IPS-15b (cell line): ENCODE results near the gene CEP104.

Source experiments
- H3K27me3 ChIP-seq: one replicate; pipeline ENCODE4 v1.6.1; 2013; ENCODE audit warnings: low read length; ENCODE audit not compliant: control insufficient read depth, insufficient read depth
- H3K36me3 ChIP-seq: one replicate; pipeline ENCODE4 v1.6.1; 2013; ENCODE audit warnings: low read length; ENCODE audit not compliant: control insufficient read depth, insufficient read depth
- H3K4me1 ChIP-seq: one replicate; pipeline ENCODE4 v1.6.1; 2013; ENCODE audit warnings: mild to moderate bottlenecking, low read length; ENCODE audit not compliant: control insufficient read depth, insufficient read depth
- H3K4me3 ChIP-seq: one replicate; pipeline ENCODE4 v1.5.1; 2013; ENCODE audit warnings: low read depth, low read length
- H3K9ac ChIP-seq: one replicate; pipeline ENCODE4 v1.6.1; 2013; ENCODE audit warnings: low read depth, mild to moderate bottlenecking, low read length
- H3K9me3 ChIP-seq: one replicate; pipeline ENCODE4 v1.6.1; 2013; ENCODE audit warnings: mild to moderate bottlenecking, low read length; ENCODE audit not compliant: control insufficient read depth, insufficient read depth

CEP104 gene

DNA sequence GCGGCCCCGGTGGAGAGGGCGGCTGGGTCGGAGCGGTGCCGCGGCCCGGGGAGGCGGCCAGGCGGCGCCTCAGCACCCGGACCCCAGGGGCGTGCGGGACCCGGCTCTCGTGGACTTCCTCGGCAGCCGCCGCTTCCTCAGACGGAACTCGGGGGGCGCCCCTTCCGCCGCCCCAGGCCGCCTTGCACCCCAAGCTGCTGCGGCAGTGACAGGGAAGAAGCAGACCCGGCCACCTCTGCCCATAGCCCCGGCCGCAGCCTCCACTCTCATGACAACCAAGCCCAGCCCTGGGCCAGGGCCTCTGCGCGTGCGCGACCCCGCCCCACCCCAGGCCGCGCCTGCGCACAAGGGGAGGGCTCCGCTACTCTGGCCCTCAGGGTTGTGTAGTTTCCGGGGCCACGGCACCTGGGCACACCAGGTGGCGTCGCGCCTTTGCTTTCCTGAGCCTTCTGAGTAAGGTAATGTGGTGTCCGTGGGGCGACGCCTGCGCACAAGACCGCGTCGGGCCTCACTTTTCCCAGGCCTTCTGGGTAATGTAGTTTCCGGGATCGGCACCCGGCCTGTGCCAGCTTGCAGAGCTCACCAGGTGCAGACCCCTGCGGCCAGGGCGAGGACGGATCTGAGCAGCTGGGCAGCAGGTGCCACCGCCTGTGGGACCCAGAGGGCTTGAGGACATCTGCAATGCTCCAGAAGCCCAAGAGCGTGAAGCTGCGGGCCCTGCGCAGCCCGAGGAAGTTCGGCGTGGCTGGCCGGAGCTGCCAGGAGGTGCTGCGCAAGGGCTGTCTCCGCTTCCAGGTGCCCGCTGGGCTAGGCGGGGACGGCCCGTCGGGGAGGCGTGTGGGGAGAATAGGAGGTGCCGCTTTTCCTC lies at the start of gene CEP104, which contains the start of gene DFFB:
Gene CEP104 (minus strand): TSS at position 289 of the 868 bp plus-strand sequence. CDS start 4,804 bp downstream, outside the sequence.
Gene DFFB (plus strand): TSS at position 554 of the 868 bp plus-strand sequence. CDS start 128 bp downstream, at position 682.
- Histone ChIP-seq H3K9ac (peak within 1 kb of the TSS; percentile 24), H3K4me1 (peaks cover 3% of the 10 kb centered on the region), H3K36me3 (no peaks in the 10 kb centered on the region), H3K9me3 (no peaks in the 10 kb centered on the region), H3K4me3 (peak within 1 kb of the TSS; percentile 87), H3K27me3 (peaks cover 4% of the 10 kb centered on the region)

DNA sequence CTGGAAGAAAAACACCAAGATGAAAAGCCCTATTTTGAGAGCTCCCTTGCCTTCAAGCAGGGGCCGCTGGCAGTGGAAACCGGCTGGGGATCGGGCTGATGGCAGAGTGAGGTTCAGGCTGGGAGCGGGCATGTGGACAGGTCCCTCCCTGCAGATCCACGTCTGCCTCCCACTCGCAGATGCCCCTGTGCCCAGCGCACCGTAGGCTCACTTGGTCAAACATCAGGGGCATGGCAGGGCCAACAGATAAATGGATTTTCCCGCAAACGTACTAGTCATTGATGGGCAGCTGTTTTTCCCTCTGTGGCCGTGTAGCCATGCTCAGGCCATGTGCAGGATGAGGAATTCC lies 49.6 kb upstream of the CEP104 start:
- H3K4me1 ChIP-seq: peaks cover 5% of the 10 kb centered on the region
- no peaks in the 10 kb centered on the region for H3K36me3 ChIP-seq
- H3K4me3 ChIP-seq: no peak overlapping the region
- H3K27me3 ChIP-seq: no peaks in the 10 kb centered on the region
- H3K9ac ChIP-seq: no peak overlapping the region
- H3K9me3 ChIP-seq: no peaks in the 10 kb centered on the region

DNA sequence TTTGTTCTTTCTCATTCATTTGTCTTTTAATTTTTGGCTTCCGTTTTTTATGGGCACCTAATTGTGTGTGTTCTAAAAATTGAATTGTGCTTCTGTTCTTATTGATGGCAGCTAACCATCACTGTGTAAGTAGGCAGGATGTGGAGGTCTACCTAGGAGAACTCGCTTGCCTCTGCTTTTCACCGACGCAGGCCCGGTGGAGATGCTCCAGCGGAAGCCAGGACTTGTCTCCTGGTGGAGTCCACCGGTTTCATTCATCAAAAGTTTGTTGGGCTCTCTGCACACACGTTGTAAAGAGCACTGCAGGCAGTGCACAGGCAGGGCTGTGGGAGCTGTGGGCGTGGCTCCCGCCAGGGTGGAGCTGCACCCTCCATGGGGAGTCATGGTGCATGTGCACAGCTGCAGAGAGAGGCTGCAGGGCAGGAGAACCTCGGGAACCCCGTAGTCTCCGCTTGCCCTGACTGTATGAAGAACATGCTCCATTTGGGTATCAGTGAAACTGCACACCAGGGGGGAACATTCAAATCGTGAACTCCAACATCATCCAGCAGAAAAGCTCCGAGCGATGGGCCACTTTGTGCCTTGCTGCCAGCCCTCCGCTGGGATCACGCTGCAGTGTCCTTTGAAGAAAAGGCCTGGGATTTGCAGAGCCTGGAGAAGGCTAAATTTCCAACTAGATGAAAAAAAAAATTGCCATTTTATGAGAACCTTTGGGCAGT lies 49.1 kb upstream of the CEP104 start:
- Histone ChIP-seq H3K9ac (no peak overlapping the region), H3K4me3 (no peak overlapping the region), H3K27me3 (no peaks in the 10 kb centered on the region), H3K4me1 (peaks cover 3% of the 10 kb centered on the region), H3K9me3 (no peaks in the 10 kb centered on the region), H3K36me3 (no peaks in the 10 kb centered on the region)

DNA sequence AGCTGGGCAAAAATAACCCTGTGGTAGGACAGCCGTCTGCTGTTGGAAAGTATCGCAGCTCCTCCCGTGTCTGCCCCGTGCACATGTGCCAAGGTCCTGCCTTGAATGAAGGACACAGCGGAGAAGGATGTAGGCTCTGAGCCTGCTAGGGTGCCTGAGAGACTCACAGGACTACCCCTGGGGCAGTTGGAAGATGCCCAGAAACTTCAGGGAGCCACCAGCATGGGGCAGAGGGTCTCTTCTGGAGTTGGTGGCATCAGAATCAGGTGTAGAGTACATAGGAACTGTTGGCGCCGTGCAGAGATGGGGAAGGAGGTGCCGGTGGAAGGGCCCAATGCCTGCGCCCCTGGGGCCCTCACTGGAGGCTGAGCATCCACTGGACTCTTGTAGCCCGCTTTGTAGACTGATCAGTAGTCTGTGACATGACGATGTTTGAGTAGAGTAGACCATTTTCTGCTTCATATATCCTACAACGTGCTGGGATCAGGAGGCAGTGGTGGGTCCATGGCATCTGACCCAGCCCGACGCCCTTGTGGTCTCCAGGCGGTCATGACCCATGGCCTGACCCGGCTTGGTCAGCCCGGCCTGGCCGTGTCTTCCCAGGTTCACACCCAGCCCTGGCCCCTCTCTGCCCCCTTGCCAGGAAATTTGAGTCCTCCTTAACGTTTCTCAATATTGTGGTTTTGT lies 48.4 kb upstream of the CEP104 start:
- Histone ChIP-seq H3K4me3 (no peak overlapping the region), H3K36me3 (no peaks in the 10 kb centered on the region), H3K4me1 (peaks cover 3% of the 10 kb centered on the region), H3K9me3 (no peaks in the 10 kb centered on the region), H3K27me3 (no peaks in the 10 kb centered on the region), H3K9ac (no peak overlapping the region)

DNA sequence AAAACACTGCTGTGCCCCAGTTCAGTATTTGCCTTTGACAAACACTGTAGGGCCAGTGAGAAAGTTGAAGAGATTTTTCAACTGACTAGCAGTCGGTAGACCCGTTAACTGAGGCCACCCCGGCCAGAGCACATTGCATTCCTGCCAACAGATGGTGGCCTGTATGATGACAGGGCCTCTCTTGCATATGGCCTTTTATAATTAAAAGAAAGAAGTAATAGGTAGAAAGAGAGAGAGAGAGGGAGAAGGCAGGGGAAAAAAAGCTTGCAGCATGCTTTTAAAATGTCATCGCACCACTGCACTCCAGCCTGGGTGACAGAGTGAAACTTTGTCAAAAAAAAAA lies 47.8 kb upstream of the CEP104 start:
- no peaks in the 10 kb centered on the region for H3K36me3 ChIP-seq
- H3K9me3 ChIP-seq: no peaks in the 10 kb centered on the region
- peaks cover 3% of the 10 kb centered on the region for H3K4me1 ChIP-seq
- no peaks in the 10 kb centered on the region for H3K27me3 ChIP-seq
- H3K4me3 ChIP-seq: no peak overlapping the region
- no peak overlapping the region for H3K9ac ChIP-seq

DNA sequence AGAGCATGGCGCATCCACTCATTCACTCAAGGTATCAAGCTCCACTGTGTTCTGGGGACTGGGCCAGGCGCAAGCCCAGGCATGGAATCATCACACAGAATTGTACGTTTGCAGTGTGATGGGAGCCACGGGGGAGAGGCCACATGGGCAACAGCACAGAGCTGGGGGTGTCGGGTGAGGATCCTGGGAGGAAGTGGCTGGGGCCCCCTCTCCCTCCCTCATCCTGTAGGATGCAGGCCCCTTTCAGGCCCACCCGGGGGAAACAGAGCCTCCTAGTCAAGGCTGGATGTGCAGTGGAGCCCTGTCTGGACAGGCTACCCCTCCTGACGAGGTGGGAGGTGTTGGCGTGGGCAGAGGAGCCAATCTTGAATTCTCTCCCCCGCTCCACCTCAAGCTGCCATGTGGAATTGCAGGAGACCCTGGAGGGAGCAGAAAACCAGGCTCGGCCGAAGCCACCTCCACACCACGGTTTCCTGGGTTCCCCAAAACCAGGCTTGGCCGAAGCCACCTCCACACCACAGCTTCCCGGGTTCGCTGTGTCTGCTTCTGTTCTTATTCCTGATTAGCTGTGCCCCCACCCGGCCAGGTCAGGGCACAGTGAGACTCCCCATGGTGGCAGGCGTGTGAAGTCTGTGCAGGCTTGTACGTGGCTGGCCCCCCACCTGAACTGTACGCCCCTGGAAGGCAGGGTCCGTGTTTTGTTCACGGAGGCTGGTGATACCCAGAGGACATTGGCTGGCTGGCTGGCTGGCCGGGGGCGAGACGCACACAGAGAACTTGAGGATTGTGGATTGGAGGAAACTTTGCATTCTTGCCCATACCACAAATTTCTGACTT lies 47.2 kb upstream of the CEP104 start:
- H3K9ac ChIP-seq: no peak overlapping the region
- no peaks in the 10 kb centered on the region for H3K9me3 ChIP-seq
- no peaks in the 10 kb centered on the region for H3K27me3 ChIP-seq
- H3K36me3 ChIP-seq: no peaks in the 10 kb centered on the region
- H3K4me1 ChIP-seq: peaks cover 3% of the 10 kb centered on the region
- H3K4me3 ChIP-seq: no peak overlapping the region

DNA sequence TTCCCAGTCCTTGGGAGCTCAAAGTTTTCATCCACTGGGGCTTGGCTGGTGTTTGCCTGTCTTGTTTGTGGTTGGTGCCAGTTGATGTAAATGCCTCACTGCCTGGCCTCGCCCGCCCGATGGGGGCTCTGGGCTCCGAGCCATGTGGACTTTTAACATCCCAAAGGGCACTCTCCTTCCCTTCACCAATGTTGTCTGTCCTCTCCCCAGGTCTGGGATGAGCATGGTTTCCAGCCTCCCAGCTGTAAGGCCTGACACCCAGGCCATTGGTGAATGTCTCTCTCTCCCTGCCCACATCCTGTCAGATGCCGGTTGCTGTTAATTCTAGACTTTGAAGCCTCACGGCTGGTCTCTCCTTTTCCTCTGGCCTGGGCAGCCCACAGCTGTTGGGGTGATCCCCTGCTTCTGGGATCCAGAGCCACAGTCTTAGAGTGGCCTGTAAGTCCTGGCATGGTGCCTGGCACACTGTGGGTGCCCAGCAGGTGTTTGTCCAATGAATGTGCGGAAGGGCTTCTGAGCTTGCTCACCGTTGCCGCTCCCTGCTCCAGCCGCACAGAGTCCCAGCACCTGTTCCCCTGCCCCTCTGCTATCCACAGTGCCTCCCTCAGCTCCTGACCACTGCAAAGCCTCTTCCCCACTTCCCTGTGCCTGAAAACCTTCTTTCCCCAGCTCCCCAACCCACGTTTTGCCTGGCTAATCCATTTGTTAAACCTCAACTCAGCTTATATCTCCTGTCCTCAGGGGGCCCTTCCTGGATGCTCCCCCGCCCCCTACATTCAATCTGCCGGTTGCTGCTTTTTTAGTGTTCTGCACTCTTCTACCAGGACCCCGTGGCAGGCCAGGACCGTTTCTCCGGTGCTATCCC lies 46.4 kb upstream of the CEP104 start:
- Histone ChIP-seq H3K4me3 (no peak overlapping the region), H3K36me3 (no peaks in the 10 kb centered on the region), H3K27me3 (no peaks in the 10 kb centered on the region), H3K9ac (no peak overlapping the region), H3K4me1 (peaks cover 3% of the 10 kb centered on the region), H3K9me3 (no peaks in the 10 kb centered on the region)

DNA sequence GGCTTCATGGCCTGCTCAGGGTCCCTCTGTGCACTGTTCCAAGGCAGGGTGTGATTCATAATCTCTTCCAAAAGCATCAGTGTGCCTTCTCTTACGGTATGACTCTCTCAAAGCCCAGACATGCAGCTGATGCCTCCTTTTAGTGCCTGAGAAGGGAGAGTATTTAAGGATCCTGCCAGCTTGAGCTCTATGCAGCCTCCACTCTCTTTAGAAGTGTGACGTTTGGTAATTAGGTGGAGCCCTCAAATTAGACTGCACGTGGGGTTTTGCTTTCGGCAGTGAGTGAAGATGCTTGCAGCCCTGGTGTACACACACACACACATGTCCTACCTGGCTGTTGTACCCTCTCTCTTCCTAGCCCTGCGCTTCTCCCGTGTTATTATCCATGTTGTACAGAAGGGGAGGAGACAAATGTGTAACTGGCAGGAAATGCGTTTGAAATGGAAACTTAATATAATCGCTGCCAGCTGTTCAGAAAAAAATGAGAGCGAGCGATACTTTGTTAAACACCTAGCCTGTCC lies 45.6 kb upstream of the CEP104 start:
- Histone ChIP-seq H3K4me3 (no peak overlapping the region), H3K4me1 (peaks cover 3% of the 10 kb centered on the region), H3K9ac (no peak overlapping the region), H3K9me3 (no peaks in the 10 kb centered on the region), H3K27me3 (no peaks in the 10 kb centered on the region), H3K36me3 (no peaks in the 10 kb centered on the region)

DNA sequence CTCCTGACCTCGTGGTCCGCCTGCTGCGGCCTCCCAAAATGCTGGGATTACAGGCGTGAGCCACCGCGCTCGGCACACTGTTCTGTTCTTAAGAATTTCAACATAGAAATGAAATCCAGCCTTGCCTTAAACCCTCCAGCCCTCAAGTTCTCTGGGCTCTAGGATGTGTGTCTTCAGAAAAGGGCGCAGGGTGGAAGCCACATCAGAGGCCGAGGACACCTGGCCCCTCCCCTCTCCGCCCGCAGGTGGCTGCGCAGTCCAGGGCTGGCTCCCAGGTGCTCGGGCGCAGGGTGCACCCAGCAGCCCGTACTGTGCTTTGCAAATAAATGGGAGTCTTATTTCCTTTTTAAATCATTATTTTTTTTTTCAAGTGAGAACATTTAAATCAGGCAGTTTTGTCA lies 45.1 kb upstream of the CEP104 start:
- H3K36me3 ChIP-seq: no peaks in the 10 kb centered on the region
- no peak overlapping the region for H3K9ac ChIP-seq
- no peak overlapping the region for H3K4me3 ChIP-seq
- no peaks in the 10 kb centered on the region for H3K27me3 ChIP-seq
- H3K4me1 ChIP-seq: peaks cover 3% of the 10 kb centered on the region
- H3K9me3 ChIP-seq: no peaks in the 10 kb centered on the region

DNA sequence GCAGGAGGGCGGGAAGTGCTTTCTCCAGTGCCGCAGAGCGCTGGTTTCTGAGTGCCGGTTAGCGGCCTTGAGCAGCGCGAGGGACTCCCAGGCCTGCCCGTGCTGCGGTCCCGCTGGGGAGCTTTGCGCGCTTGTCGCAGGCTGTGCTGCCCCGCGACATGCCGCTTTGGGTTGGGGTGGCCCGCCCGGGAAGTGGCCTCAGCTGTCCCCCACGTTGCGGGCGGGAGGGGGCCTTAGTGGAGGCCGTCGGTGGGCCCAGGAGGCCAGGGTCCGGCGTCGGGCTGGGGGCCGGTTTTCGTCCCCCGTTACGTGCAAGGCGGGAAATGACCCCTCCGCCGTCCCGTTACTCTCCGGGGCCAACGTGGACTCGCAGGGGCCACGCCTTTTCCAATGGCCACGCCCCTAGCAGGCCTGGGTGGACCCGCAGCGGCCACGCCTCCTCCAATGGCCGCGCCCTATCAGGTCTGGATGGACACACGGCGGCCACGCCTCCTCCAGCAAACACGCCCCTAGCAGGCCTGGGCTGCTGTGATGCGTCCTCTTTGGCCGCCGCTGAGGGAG lies 44.0 kb upstream of the CEP104 start:
- H3K4me1 ChIP-seq: peaks cover 3% of the 10 kb centered on the region
- no peaks in the 10 kb centered on the region for H3K27me3 ChIP-seq
- peak overlapping the region; percentile 87 for H3K4me3 ChIP-seq
- H3K9ac ChIP-seq: peak overlapping the region; percentile 85
- no peaks in the 10 kb centered on the region for H3K9me3 ChIP-seq
- no peaks in the 10 kb centered on the region for H3K36me3 ChIP-seq
